NOMO-1 treated with DMSO at 0.1 percent for 48 hours (cell line): ENCODE measurements around the gene IGSF5.
"Not testable (repeated sequence)": the region's sequence is repeated elsewhere in the genome, so short reads cannot be mapped to it uniquely, and the experiment has no call there.

Experiments used
- DNase-seq: peaks from one replicate; lab custom pipeline; 2025; ENCODE audit not compliant: unreplicated experiment; lab: John Stamatoyannopoulos, UW

IGSF5 gene

GRCh38 chr21:39737376-39738000, 7.5 kb upstream of the IGSF5 start:
- no peak for DNase-seq

GRCh38 chr21:39738566-39738965, 6.4 kb upstream of the IGSF5 start:
- no peak for DNase-seq

GRCh38 chr21:39739531-39739930, 5.5 kb upstream of the IGSF5 start:
- not testable (repeated sequence) for DNase-seq

- not testable (repeated sequence) for DNase-seq
Measured at GRCh38 chr21:39742561-39742960, 2.4 kb upstream of the IGSF5 start.

- DNase-seq, result not testable (repeated sequence)
Measured at GRCh38 chr21:39745332-39745731, 349 bp downstream of the IGSF5 start.

- DNase-seq, result no peak
Measured at GRCh38 chr21:39750670-39751069, 5.7 kb downstream of the IGSF5 start.

- no peak for DNase-seq
Measured at GRCh38 chr21:39754811-39755210, 9.8 kb downstream of the IGSF5 start.

- no peak for DNase-seq
Measured at GRCh38 chr21:39756285-39756684, 11.3 kb downstream of the IGSF5 start.

GRCh38 chr21:39763272-39763970, 18.4 kb downstream of the IGSF5 start:
- DNase-seq, result no peak

- DNase-seq, result no peak
Measured at GRCh38 chr21:39774227-39774626, 29.2 kb downstream of the IGSF5 start.

GRCh38 chr21:39775816-39776215, 30.8 kb downstream of the IGSF5 start:
- no peak for DNase-seq

- DNase-seq, result no peak
Measured at GRCh38 chr21:39776589-39776988, 31.6 kb downstream of the IGSF5 start.

- no peak for DNase-seq
Measured at GRCh38 chr21:39781331-39781730, 36.3 kb downstream of the IGSF5 start.

GRCh38 chr21:39788383-39788782, 43.4 kb downstream of the IGSF5 start:
- DNase-seq, result no peak

GRCh38 chr21:39796466-39796865, 51.5 kb downstream of the IGSF5 start:
- DNase-seq, result no peak

- DNase-seq, result no peak
Measured at GRCh38 chr21:39799178-39799577, 54.2 kb downstream of the IGSF5 start.

GRCh38 chr21:39800311-39800710, 55.3 kb downstream of the IGSF5 start:
- no peak for DNase-seq

- DNase-seq, result no peak
Measured at GRCh38 chr21:39802217-39802616, 57.2 kb downstream of the IGSF5 start.

- no peak for DNase-seq
Measured at GRCh38 chr21:39803393-39803792, 58.4 kb downstream of the IGSF5 start.

- DNase-seq, result no peak
Measured at GRCh38 chr21:39804240-39804639, 59.3 kb downstream of the IGSF5 start.

- no peak for DNase-seq
Measured at GRCh38 chr21:39805983-39806382, 61.0 kb downstream of the IGSF5 start.

- DNase-seq, result no peak
Measured at GRCh38 chr21:39807738-39808137, 62.8 kb downstream of the IGSF5 start.

- DNase-seq, result no peak
Measured at GRCh38 chr21:39809936-39810335, 65.0 kb downstream of the IGSF5 start.
